GM04503 (cell line): ENCODE measurements around the gene BZW2.
A peak's percentile ranks its signal among the peaks of the same experiment; 100 is the strongest.
"Not testable (repeated sequence)": the region's sequence is repeated elsewhere in the genome, so short reads cannot be mapped to it uniquely, and the experiment has no call there.

ENCODE experiments used
- DNase-seq: peaks from one replicate; pipeline ENCODE4 v3.0.0-alpha.2; 2012; ENCODE audit warnings: low read depth

Gene BZW2

GRCh38 chr7:16675277-16675676, 29.3 kb downstream of the BZW2 start:
- no peak for DNase-seq

GRCh38 chr7:16677978-16678494, 32.1 kb downstream of the BZW2 start:
- no peak for DNase-seq

GRCh38 chr7:16678645-16679566, 32.9 kb downstream of the BZW2 start:
- DNase-seq, result not testable (repeated sequence)

GRCh38 chr7:16684935-16685334, 39.0 kb downstream of the BZW2 start:
- no peak for DNase-seq

- DNase-seq, result no peak
Observed at GRCh38 chr7:16685535-16685934, 39.6 kb downstream of the BZW2 start.

- DNase-seq, result no peak
Observed at GRCh38 chr7:16688249-16688648, 42.3 kb downstream of the BZW2 start.

- no peak for DNase-seq
Observed at GRCh38 chr7:16691241-16691640, 45.3 kb downstream of the BZW2 start.

GRCh38 chr7:16693601-16694318, 47.8 kb downstream of the BZW2 start:
- DNase-seq, result no peak

GRCh38 chr7:16694806-16695205, 48.8 kb downstream of the BZW2 start:
- no peak for DNase-seq

GRCh38 chr7:16695621-16696237, 49.7 kb downstream of the BZW2 start:
- DNase-seq, result no peak

GRCh38 chr7:16697507-16698199, 51.7 kb downstream of the BZW2 start:
- peak; percentile 53 for DNase-seq

GRCh38 chr7:16698200-16698905, 52.4 kb downstream of the BZW2 start:
- DNase-seq, result no peak

- DNase-seq, result no peak
Observed at GRCh38 chr7:16702441-16702840, 56.5 kb downstream of the BZW2 start.

GRCh38 chr7:16708511-16708910, 62.5 kb downstream of the BZW2 start:
- peak; percentile 50 for DNase-seq

- DNase-seq, result peak; percentile 99
Observed at GRCh38 chr7:16708980-16709379, 63.0 kb downstream of the BZW2 start.

- DNase-seq, result no peak
Observed at GRCh38 chr7:16710651-16711050, 64.7 kb downstream of the BZW2 start.

GRCh38 chr7:16711730-16712129, 65.7 kb downstream of the BZW2 start:
- peak; percentile 28 for DNase-seq

- no peak for DNase-seq
Observed at GRCh38 chr7:16712916-16713315, 66.9 kb downstream of the BZW2 start.

GRCh38 chr7:16715928-16716327, 69.9 kb downstream of the BZW2 start:
- no peak for DNase-seq

GRCh38 chr7:16718111-16718656, 72.2 kb downstream of the BZW2 start:
- no peak for DNase-seq

GRCh38 chr7:16719699-16720098, 73.7 kb downstream of the BZW2 start:
- DNase-seq, result no peak
